GDM1 (cell line): ENCODE measurements around the gene SORBS2.
"Not testable (repeated sequence)": the region's sequence is repeated elsewhere in the genome, so short reads cannot be mapped to it uniquely, and the experiment has no call there.

Experiments used
- DNase-seq: peaks from one replicate; lab custom pipeline; 2025; lab: John Stamatoyannopoulos, UW

Gene SORBS2

DNA sequence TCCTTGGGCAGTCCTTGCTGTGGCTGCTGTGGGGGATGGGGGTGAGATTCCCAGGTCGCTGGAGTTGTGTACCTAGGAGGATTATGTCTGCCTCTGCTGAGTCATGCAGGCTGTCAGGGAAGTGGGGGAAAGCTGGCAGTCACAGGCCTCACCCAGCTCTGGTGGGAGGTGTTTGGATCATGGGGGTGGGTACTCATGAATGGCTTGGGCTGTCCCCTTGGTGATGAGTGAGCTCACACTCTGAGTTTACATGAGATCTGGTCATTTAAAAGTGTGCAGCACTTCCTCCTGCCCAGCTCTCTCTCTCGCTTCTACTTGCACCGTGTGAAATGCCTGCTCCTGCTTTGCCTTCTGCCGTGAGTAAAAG lies 252.1 kb downstream of the SORBS2 start:
- no peak for DNase-seq

DNA sequence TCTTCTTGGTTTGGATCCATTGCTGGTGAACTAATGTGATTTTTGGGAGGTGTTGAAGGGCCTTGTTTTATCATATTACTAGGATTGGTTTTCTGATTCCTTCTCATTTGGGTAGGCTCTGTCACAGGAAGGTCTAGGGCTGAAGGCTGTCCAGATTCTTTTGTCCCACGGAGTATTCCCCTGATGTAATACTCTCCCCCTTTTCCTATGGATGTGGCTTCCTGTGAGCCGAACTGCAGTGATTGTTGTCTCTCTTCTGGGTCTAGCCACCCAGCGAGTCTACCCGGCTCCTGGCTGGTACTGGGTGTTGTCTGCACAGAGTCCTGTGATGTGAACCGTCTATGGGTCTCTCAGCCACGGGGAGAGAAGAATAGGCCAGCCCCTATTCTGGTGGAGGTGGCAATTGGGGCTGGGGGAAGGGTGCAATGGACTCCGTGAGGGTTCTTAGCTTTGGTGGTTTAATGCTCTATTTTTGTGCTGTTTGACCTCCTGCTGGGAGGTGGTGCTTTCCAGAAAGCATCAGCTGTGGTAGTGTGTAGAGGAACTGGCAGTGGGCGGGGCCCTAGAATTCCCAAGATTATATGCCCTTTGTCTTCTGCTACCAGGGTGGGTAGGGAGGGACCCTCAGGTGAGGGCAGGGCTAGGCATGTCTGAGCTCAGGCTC lies 252.6 kb downstream of the SORBS2 start:
- not testable (repeated sequence) for DNase-seq

DNA sequence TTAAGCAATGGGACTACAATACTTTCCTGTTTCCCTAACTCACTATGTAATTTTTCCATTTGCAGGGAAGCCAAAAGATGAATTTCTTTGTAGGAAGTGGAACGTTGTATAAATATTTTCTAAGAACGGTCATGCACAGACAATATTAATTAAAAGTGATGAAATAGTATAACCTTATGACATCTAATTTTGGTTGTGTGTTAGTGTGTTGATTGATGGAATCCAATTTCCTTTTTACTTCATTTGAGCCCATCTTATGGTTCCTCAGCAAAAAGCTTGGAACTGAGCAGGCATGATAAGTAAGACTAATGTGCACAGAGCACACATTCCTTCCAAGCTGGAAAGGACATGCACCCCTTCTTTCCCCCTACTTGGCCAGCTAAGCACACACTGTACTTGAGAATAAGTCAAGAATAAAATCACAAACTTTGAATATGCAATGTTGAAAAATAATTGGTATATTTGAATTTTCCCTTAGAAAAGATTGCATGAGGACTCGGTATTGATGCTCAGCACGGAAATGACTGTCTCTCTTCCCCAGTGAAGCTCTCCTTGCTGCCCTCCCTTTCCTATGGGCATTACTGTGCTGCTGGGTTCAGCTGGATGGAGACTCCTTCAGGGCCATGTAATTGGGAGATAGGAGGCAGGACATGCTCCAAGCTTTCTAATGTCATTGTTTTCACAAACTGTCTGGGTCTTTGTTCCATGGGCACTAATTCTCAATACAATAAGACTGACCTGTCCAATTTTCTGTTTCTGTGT lies 257.4 kb downstream of the SORBS2 start:
- no peak for DNase-seq

DNA sequence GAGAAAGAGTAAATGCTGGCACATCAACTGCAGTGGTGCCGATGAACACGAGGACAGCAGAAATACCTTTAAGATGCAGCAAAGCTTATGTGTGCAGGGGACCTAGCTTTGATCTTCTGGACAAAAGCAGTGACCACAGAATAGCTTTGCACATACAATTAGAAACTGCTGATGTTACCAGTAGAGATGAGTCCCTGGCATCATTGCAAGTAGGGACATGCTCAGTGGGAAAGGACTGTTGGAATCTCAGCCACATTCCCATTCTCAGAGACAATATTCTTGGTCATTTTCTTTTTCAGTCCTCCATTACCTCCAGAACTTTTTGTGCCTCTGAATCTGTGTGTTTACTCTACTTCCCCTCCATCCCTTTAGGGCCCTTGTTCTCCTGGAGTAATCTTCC lies 259.7 kb downstream of the SORBS2 start:
- no peak for DNase-seq

- no peak for DNase-seq
Measured at GRCh38 chr4:185550933-185551332, 261.1 kb downstream of the SORBS2 start.

- no peak for DNase-seq
Measured at GRCh38 chr4:185549095-185549639, 262.8 kb downstream of the SORBS2 start.

- DNase-seq, result no peak
Measured at GRCh38 chr4:185548587-185548986, 263.4 kb downstream of the SORBS2 start.

DNA sequence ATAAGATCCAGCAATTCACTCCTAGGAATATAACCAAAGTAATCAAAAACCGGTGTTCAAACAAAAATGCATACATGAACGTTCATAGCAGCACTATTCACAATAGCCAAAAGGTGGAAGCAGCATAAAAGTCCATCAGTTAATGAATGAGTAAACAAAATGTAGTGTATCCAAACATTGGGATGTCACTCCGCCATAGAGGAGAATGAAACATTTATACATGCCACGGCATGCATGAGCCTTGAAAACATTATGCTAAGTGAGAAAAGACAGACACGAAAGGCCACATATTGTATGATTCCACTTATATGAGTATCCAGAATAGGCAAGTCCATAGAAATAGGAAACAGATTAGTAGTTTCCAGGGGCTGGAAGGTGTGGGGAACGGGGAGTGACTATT lies 265.7 kb downstream of the SORBS2 start:
- no peak for DNase-seq

- no peak for DNase-seq
Measured at GRCh38 chr4:185542626-185543315, 269.2 kb downstream of the SORBS2 start.

- DNase-seq, result no peak
Measured at GRCh38 chr4:185541251-185541727, 270.7 kb downstream of the SORBS2 start.

- no peak for DNase-seq
Measured at GRCh38 chr4:185540487-185541120, 271.4 kb downstream of the SORBS2 start.

DNA sequence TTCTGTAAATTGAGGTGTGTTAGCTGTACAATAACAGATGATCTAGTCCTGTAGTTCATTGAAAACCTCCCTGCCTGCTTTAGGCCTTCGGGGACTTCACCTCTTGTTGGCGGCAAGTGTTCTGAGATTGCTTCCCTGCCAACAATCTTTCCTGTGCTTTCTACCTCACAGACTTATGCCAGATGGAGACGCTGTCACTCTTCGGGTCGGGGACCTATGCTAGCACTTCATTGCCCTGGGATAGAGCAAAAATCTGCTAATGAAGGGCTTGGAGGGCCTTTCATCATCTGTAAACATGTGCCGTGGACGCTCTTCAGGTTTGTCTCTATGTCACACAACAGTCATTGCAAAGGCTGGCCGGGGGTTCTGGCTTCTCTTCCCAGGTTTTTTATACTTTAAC lies 272.0 kb downstream of the SORBS2 start:
- DNase-seq, result no peak

DNA sequence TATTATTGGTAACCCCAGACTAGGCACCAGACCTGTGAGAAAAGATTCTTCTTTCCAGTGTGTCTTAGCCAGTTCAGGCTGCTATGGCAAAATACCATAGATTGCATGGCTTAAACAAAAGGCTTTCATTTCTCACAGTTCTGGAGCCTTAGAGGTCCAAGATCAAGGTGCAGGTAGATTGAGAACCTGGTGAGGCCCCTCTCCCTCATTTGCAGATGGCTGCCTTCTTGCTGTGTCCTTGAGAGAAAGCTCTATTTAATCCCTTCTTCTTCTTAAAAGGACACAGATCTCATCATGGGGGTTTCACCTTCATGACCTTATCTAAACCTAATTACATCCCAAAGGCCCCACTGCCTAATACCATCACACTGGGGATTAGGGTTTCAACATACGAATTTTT lies 273.2 kb downstream of the SORBS2 start:
- DNase-seq, result no peak

- no peak for DNase-seq
Measured at GRCh38 chr4:185536411-185536709, 275.6 kb downstream of the SORBS2 start.

- DNase-seq, result no peak
Measured at GRCh38 chr4:185535612-185536410, 276.2 kb downstream of the SORBS2 start.
